A549 (cell line): ENCODE results near the gene IL17F. TPM values are rescaled to one million over a fixed set of nuclear protein-coding genes. Genes with fewer than 3 reads are reported as not detected.

ENCODE experiments used
- ATAC-seq, 2 experiments: fragments of 200-7000 bp in 1 of 2; fragments of >200 bp in 1 of 2; cut with Nextera tagmentation in 1 of 2; cut with Tn5 transposase in 1 of 2; 3 replicates each; pipeline versions ENCODE4 v1.8.0 to v1.9.1; 2018 to 2020; ENCODE audit warnings: mild to moderate bottlenecking in 1 of 2, moderate library complexity in 1 of 2
- CTCF ChIA-PET: fragments of 300-600 bp; sonication (Branson Sonifier 250); formaldehyde crosslinking; extraction: SDS; loops from one replicate; lab custom pipeline; 2021; ENCODE audit warnings: antibody characterized with exemption, inconsistent platforms; lab: Yijun Ruan, JAX
- POLR2A ChIA-PET: fragments of 350-600 bp; formaldehyde crosslinking; extraction: SDS; loops from one replicate; lab custom pipeline; 2021; ENCODE audit warnings: antibody characterized with exemption, inconsistent platforms; lab: Yijun Ruan, JAX
- DNase-seq, 2 experiments: peaks; one replicate each; pipeline versions ENCODE4 v3.0.0 to v3.0.0-alpha.2; 2011 to 2016; ENCODE audit warnings: low read depth in 1 of 2, low spot score in 1 of 2
- FAIRE-seq: peaks from 2 replicates; lab custom pipeline; 2011; peaks lifted over from hg19 to GRCh38; lab: Jason Lieb, UNC
- H3K27ac ChIP-seq, 2 experiments: fragments of >200 bp; sonication (Bioruptor Twin); formaldehyde crosslinking; 3 replicates each; pipeline ENCODE4 v1.5.1; 2016 to 2017
- H3K4me1 ChIP-seq: fragments of >200 bp; sonication (Bioruptor Twin); formaldehyde crosslinking; 3 replicates; pipeline ENCODE4 v1.6.1; 2016
- H3K4me2 ChIP-seq: fragments of >200 bp; sonication (Bioruptor Twin); formaldehyde crosslinking; 3 replicates; pipeline ENCODE4 v1.6.1; 2016
- H3K4me3 ChIP-seq: fragments of >200 bp; sonication (Bioruptor Twin); formaldehyde crosslinking; 3 replicates; pipeline ENCODE4 v1.5.1; 2016
- H3K9me3 ChIP-seq: fragments of >200 bp; sonication (Bioruptor Twin); formaldehyde crosslinking; 3 replicates; pipeline ENCODE4 v1.6.1; 2016
- CBX2 ChIP-seq: fragments of 200-600 bp; sonication (generic); IDR thresholded peaks from 2 replicates; pipeline ENCODE4 v1.6.1; 2016; ENCODE audit warnings: low read depth, mild to moderate bottlenecking, borderline replicate concordance
- CBX8 ChIP-seq: fragments of 200-600 bp; sonication (generic); IDR thresholded peaks from 2 replicates; pipeline ENCODE4 v1.6.1; 2016
- EHF ChIP-seq: fragments of 250-450 bp; sonication (Bioruptor Pico); IDR thresholded peaks from 2 replicates; pipeline ENCODE4 v1.5.0; 2020; ENCODE audit warnings: mild to moderate bottlenecking
- EHMT2 ChIP-seq: fragments of 200-600 bp; sonication (generic); IDR thresholded peaks from 2 replicates; pipeline ENCODE4 v1.6.1; 2016; ENCODE audit warnings: antibody characterized with exemption, low read depth, mild to moderate bottlenecking, moderate library complexity
- EP300 ChIP-seq, 2 experiments: fragments of >200 bp; sonication (Bioruptor Twin); formaldehyde crosslinking; IDR thresholded peaks; 2 replicates in 1 of 2; 3 replicates in 1 of 2; pipeline ENCODE4 v1.6.1; 2016 to 2017
- ESRRA ChIP-seq: fragments of 150-350 bp; IDR thresholded peaks from 2 replicates; pipeline ENCODE4 v1.6.1; 2014; ENCODE audit warnings: mild to moderate bottlenecking, low read length, borderline replicate concordance
- FOXS1 ChIP-seq: fragments of 250-450 bp; sonication (Bioruptor Pico); IDR thresholded peaks from 2 replicates; pipeline ENCODE4 v1.5.0; 2020; ENCODE audit warnings: mild to moderate bottlenecking, moderate library complexity
- GATA3 ChIP-seq: IDR thresholded peaks from 2 replicates; pipeline ENCODE4 v1.6.1; 2012; ENCODE audit warnings: borderline replicate concordance
- HDAC2 ChIP-seq: fragments of 200-600 bp; sonication (generic); IDR thresholded peaks from 2 replicates; pipeline ENCODE4 v1.6.1; 2016
- MAFK ChIP-seq: fragments of 450-650 bp; IDR thresholded peaks from 2 replicates; pipeline ENCODE4 v1.6.1; 2014; ENCODE audit not compliant: partially characterized antibody
- POLR2A ChIP-seq: IDR thresholded peaks from 2 replicates; pipeline ENCODE4 v1.6.1; 2012; ENCODE audit warnings: mild to moderate bottlenecking, low read length
- POLR2AphosphoS2 ChIP-seq: conservative IDR thresholded peaks from 2 replicates; pipeline ENCODE4 v1.6.1; 2012; ENCODE audit warnings: low read length, improper control_type of control experiment, inconsistent platforms
- RARB ChIP-seq: fragments of 250-450 bp; sonication (Bioruptor Pico); IDR thresholded peaks from 2 replicates; pipeline ENCODE4 v1.8.0; 2021; ENCODE audit warnings: mild to moderate bottlenecking, moderate library complexity
- RCOR1 ChIP-seq: fragments of 150-350 bp; IDR thresholded peaks from 2 replicates; pipeline ENCODE4 v1.6.1; 2014; ENCODE audit warnings: antibody characterized with exemption, low read length, low read depth
- RFX5 ChIP-seq: fragments of 450-650 bp; IDR thresholded peaks from 2 replicates; pipeline ENCODE4 v1.7.1; 2014; ENCODE audit warnings: antibody characterized with exemption, mild to moderate bottlenecking, moderate library complexity
- RNF2 ChIP-seq: fragments of 200-600 bp; sonication (generic); IDR thresholded peaks from 2 replicates; pipeline ENCODE4 v1.6.1; 2016; ENCODE audit warnings: low read depth, mild to moderate bottlenecking, antibody characterized with exemption, moderate library complexity, borderline replicate concordance
- WGBS: methylation state at CpG from one replicate; pipeline ENCODE4 v1.1.6; 2017; ENCODE audit errors: missing lambda C conversion rate; 5-methylcytosine and 5-hydroxymethylcytosine counted together
- polyA plus RNA-seq, 4 experiments: library from polyadenylated mRNA; depleted of rRNA in 3 of 4; stranded (reverse); fragments of >200 nt; fragmentation: RNase III in 1 of 4; extraction: RNeasy Plus Mini Kit Qiagen cat#74134 plus additional on column Dnase treatment in 1 of 4; gene quantifications; 2 replicates in 3 of 4; 3 replicates in 1 of 4; pipeline ENCODE4 v1.2.3, GENCODE V29; 2011 to 2017
- TF ChIP-seq, protein P1 (sequence below): fragments of 450-650 bp; IDR thresholded peaks from 2 replicates; pipeline ENCODE4 v1.6.1; 2014; ENCODE audit warnings: antibody characterized with exemption
- TF ChIP-seq, protein P2 (sequence below): fragments of 150-350 bp; IDR thresholded peaks from 2 replicates; pipeline ENCODE4 v1.6.1; 2014; ENCODE audit warnings: low read depth, mild to moderate bottlenecking, low read length
- TF ChIP-seq, protein P3 (sequence below): fragments of 250-450 bp; sonication (Bioruptor Pico); IDR thresholded peaks from 2 replicates; pipeline ENCODE4 v1.5.0; 2021; ENCODE audit warnings: mild to moderate bottlenecking, moderate library complexity, borderline replicate concordance
- TF ChIP-seq, protein P4 (sequence below): IDR thresholded peaks from 2 replicates; pipeline ENCODE4 v1.6.1; 2012
- TF ChIP-seq, protein P5 (sequence below): fragments of >200 bp; sonication (Bioruptor Twin); formaldehyde crosslinking; IDR thresholded peaks from 3 replicates; pipeline ENCODE4 v1.5.1; 2016
- TF ChIP-seq, protein P6 (sequence below): IDR thresholded peaks from 2 replicates; pipeline ENCODE4 v1.6.1; 2012

The IL17F gene
- polyA plus RNA-seq, 2 of the 4 experiments (the other 2 are of a cell fraction): not detected

DNA sequence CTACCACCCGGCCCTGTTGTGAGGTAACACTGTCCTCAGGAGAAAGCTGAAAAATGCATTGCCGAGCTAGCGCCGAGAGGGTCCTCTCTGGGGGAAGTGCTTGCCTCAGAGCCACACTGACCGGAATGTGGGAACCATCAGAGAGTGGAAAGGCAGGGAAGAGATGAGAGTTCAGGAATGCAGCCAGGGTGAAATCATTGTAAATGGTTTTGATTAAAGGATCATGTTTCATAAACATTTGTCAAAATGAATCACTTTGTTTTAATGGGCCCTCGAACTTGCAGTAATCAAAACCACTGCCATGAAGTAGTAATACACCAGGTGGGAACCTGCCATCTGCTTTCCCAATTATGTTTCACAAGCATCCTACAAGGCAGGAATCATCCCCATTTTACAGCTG is 16.9 kb upstream of the IL17F start:
- H3K4me2 ChIP-seq: no peak overlapping the region
- H3K4me1 ChIP-seq: no peaks in the 10 kb centered on the region
- DNase-seq (no peak), ATAC-seq (no peak), FAIRE-seq (no peak)
- no peaks in the 10 kb centered on the region for H3K9me3 ChIP-seq
- CTCF ChIA-PET: interaction anchor here (1.5 to 3.0 kb wide), 2 partner anchors 8 to 98 kb away, joined by 7 to 13 read pairs; no protein-coding TSS in a partner anchor
- no peak overlapping the region for H3K4me3 ChIP-seq
- no peak for TF ChIP-seq CBX8
- TF ChIP-seq, protein P1, sequence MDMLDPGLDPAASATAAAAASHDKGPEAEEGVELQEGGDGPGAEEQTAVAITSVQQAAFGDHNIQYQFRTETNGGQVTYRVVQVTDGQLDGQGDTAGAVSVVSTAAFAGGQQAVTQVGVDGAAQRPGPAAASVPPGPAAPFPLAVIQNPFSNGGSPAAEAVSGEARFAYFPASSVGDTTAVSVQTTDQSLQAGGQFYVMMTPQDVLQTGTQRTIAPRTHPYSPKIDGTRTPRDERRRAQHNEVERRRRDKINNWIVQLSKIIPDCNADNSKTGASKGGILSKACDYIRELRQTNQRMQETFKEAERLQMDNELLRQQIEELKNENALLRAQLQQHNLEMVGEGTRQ: no peak
- TF ChIP-seq, protein P2, sequence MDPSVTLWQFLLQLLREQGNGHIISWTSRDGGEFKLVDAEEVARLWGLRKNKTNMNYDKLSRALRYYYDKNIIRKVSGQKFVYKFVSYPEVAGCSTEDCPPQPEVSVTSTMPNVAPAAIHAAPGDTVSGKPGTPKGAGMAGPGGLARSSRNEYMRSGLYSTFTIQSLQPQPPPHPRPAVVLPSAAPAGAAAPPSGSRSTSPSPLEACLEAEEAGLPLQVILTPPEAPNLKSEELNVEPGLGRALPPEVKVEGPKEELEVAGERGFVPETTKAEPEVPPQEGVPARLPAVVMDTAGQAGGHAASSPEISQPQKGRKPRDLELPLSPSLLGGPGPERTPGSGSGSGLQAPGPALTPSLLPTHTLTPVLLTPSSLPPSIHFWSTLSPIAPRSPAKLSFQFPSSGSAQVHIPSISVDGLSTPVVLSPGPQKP: no peak
- TF ChIP-seq, protein P3, sequence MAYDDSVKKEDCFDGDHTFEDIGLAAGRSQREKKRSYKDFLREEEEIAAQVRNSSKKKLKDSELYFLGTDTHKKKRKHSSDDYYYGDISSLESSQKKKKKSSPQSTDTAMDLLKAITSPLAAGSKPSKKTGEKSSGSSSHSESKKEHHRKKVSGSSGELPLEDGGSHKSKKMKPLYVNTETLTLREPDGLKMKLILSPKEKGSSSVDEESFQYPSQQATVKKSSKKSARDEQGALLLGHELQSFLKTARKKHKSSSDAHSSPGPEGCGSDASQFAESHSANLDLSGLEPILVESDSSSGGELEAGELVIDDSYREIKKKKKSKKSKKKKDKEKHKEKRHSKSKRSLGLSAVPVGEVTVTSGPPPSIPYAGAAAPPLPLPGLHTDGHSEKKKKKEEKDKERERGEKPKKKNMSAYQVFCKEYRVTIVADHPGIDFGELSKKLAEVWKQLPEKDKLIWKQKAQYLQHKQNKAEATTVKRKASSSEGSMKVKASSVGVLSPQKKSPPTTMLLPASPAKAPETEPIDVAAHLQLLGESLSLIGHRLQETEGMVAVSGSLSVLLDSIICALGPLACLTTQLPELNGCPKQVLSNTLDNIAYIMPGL (CRISPR knock-in tag): no peak
- TF ChIP-seq HDAC2: no peak
- TF ChIP-seq POLR2A: no peak
- no peak for TF ChIP-seq RNF2
- TF ChIP-seq ESRRA: no peak
- TF ChIP-seq RCOR1: no peak
- TF ChIP-seq, protein P4, sequence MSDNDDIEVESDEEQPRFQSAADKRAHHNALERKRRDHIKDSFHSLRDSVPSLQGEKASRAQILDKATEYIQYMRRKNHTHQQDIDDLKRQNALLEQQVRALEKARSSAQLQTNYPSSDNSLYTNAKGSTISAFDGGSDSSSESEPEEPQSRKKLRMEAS: no peak
- no peak for TF ChIP-seq EHF (CRISPR knock-in tag)
- POLR2A ChIA-PET: no interaction called here
- no peak overlapping the region for H3K27ac ChIP-seq
- WGBS: 87% methylated on average over 6 of the region's 6 CpGs

DNA sequence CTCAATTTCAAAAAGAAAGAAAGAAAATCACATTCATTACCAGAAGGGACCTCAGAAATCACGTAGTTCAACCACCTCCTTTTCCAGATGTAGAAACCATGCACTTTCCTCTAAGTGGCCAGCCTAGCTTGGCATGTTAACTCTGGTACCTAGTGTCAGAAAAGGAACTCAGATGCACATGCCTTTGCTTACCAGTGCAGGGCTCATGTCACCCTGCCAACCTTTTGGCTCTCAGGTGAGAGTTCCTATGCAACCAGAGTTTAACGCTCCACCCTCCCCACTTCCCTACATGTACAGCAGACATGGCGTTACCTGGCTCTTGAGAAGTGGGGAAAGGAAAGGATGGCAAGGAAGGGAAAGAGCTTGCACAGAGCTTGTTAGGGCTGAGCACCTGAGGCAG is 16.3 kb upstream of the IL17F start:
- H3K9me3 ChIP-seq: no peaks in the 10 kb centered on the region
- POLR2A ChIA-PET: no interaction called here
- TF ChIP-seq EHMT2 (no peak), GATA3 (no peak), RFX5 (no peak), FOXS1 (CRISPR knock-in tag) (no peak), CBX2 (no peak), CBX8 (no peak), EP300 (IDR thresholded peaks at IDR 0.05) (no peak), RARB (CRISPR knock-in tag) (no peak), POLR2AphosphoS2 (no peak), MAFK (no peak)
- TF ChIP-seq, protein P3 (CRISPR knock-in tag): no peak
- TF ChIP-seq, protein P1: no peak
- TF ChIP-seq, protein P5, sequence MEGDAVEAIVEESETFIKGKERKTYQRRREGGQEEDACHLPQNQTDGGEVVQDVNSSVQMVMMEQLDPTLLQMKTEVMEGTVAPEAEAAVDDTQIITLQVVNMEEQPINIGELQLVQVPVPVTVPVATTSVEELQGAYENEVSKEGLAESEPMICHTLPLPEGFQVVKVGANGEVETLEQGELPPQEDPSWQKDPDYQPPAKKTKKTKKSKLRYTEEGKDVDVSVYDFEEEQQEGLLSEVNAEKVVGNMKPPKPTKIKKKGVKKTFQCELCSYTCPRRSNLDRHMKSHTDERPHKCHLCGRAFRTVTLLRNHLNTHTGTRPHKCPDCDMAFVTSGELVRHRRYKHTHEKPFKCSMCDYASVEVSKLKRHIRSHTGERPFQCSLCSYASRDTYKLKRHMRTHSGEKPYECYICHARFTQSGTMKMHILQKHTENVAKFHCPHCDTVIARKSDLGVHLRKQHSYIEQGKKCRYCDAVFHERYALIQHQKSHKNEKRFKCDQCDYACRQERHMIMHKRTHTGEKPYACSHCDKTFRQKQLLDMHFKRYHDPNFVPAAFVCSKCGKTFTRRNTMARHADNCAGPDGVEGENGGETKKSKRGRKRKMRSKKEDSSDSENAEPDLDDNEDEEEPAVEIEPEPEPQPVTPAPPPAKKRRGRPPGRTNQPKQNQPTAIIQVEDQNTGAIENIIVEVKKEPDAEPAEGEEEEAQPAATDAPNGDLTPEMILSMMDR: no peak
- TF ChIP-seq, protein P6, sequence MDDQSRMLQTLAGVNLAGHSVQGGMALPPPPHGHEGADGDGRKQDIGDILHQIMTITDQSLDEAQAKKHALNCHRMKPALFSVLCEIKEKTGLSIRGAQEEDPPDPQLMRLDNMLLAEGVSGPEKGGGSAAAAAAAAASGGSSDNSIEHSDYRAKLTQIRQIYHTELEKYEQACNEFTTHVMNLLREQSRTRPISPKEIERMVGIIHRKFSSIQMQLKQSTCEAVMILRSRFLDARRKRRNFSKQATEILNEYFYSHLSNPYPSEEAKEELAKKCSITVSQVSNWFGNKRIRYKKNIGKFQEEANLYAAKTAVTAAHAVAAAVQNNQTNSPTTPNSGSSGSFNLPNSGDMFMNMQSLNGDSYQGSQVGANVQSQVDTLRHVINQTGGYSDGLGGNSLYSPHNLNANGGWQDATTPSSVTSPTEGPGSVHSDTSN: no peak
- H3K27ac ChIP-seq: no peak overlapping the region
- H3K4me2 ChIP-seq: no peak overlapping the region
- no peaks in the 10 kb centered on the region for H3K4me1 ChIP-seq
- FAIRE-seq (no peak), ATAC-seq (no peak), DNase-seq (no peak)
- CTCF ChIA-PET: interaction anchor here (0.6 kb wide), 1 partner anchor 732 kb away, joined by 3 read pairs; no protein-coding TSS in a partner anchor
- 94% methylated on average over 3 of the region's 3 CpGs for WGBS
- no peak overlapping the region for H3K4me3 ChIP-seq
